Measurements from ENCODE around the gene VPS13D. TPM values are rescaled to one million over a fixed set of nuclear protein-coding genes. Genes with fewer than 3 reads are reported as not detected.

The VPS13D gene
- total RNA-seq, 1 donor from 2014 or later = 88.9 TPM

- DNase-seq (ENCODE audit: extremely low spot score in 2 of 2) = no peak
- Histone ChIP-seq H3K27me3 (no peaks in the 10 kb centered on the region), H3K4me1 (peaks cover 84% of the 10 kb centered on the region), H3K9me3 (no peaks in the 10 kb centered on the region), H3K27ac (peak overlapping the region; percentile 76), H3K36me3 (no peaks in the 10 kb centered on the region), H3K4me3 (no peak overlapping the region)
- intact Hi-C loops (cut with DNase I) = no loop called here
- TF ChIP-seq POLR2A (IDR thresholded peaks at IDR 0.05) (no peak), POLR2AphosphoS5 (IDR thresholded peaks at IDR 0.05; ENCODE audit: insufficient read depth in 1 of 2, low read depth in 1 of 2) (no peak), CTCF (IDR thresholded peaks at IDR 0.05) (no peak)
Measured at GRCh38 chr1:12478612-12478985, 248.8 kb downstream of the VPS13D start.

GRCh38 chr1:12479311-12479710 lies 249.5 kb downstream of the VPS13D start:
- Histone ChIP-seq H3K27ac (peak overlapping the region; percentile 76), H3K9me3 (no peaks in the 10 kb centered on the region), H3K4me1 (peaks cover 78% of the 10 kb centered on the region), H3K27me3 (no peaks in the 10 kb centered on the region), H3K4me3 (no peak overlapping the region), H3K36me3 (no peaks in the 10 kb centered on the region)
- DNase-seq (ENCODE audit: extremely low spot score in 2 of 2) = no peak
- intact Hi-C loops (cut with DNase I) = no loop called here
- TF ChIP-seq POLR2A (IDR thresholded peaks at IDR 0.05) = no peak
- TF ChIP-seq CTCF (IDR thresholded peaks at IDR 0.05) = no peak
- TF ChIP-seq POLR2AphosphoS5 (IDR thresholded peaks at IDR 0.05; ENCODE audit: insufficient read depth in 1 of 2, low read depth in 1 of 2) = no peak

GRCh38 chr1:12480041-12480440 lies 250.2 kb downstream of the VPS13D start:
- no peaks in the 10 kb centered on the region for H3K27me3 ChIP-seq
- H3K9me3 ChIP-seq = no peaks in the 10 kb centered on the region
- intact Hi-C loops (cut with DNase I) = loop anchor here (10.0 kb wide), 2 partner anchors 65 to 135 kb away; partner anchors contain the start of gene DHRS3
- H3K4me1 ChIP-seq = peaks cover 78% of the 10 kb centered on the region
- peak overlapping the region; percentile 76 for H3K27ac ChIP-seq
- DNase-seq (ENCODE audit: extremely low spot score in 2 of 2) = no peak
- H3K4me3 ChIP-seq = no peak overlapping the region
- TF ChIP-seq CTCF (IDR thresholded peaks at IDR 0.05) = no peak
- no peak for TF ChIP-seq POLR2A (IDR thresholded peaks at IDR 0.05)
- no peak for TF ChIP-seq POLR2AphosphoS5 (IDR thresholded peaks at IDR 0.05; ENCODE audit: insufficient read depth in 1 of 2, low read depth in 1 of 2)
- no peaks in the 10 kb centered on the region for H3K36me3 ChIP-seq

DNA sequence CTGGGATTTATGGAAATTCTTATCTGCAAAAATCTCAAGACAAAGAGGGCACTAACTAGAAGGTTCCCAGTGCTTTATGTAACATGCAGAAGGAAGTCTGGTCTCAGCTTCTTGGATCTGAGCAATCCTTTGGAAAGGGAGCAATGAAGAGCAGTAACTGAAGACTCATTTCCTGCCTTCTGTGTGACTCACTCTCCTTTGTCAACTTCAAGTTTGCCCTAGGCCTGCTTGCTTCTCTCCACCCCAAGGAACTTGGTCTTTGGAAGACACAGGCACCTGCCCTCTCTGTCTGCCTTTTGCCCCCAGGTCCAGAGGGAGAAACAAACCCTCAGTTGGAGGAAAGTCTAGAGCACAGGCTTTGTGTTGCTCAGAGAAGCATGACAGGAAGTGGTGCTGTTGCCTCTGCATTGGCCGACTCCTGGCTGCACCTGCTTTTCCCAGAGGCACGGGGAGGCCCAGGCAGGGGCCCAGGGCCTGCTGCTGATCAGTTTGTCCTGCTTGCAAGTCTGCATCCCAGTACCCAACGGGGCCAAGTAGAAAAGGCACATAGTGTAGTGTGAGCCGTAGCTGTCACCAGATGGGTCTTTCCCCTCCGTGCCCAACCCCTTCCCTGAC lies 251.0 kb downstream of the VPS13D start:
- H3K4me3 ChIP-seq = no peak overlapping the region
- no peak for TF ChIP-seq CTCF (IDR thresholded peaks at IDR 0.05)
- peak in 1 of 2 donors; percentile 85 for TF ChIP-seq POLR2AphosphoS5 (IDR thresholded peaks at IDR 0.05; ENCODE audit: insufficient read depth in 1 of 2, low read depth in 1 of 2)
- H3K36me3 ChIP-seq = no peaks in the 10 kb centered on the region
- no peaks in the 10 kb centered on the region for H3K27me3 ChIP-seq
- peak overlapping the region; percentile 76 for H3K27ac ChIP-seq
- intact Hi-C loops (cut with DNase I) = loop anchor here (10.0 kb wide), 2 partner anchors 64 to 134 kb away; partner anchors contain the start of gene DHRS3
- DNase-seq (ENCODE audit: extremely low spot score in 2 of 2) = no peak
- no peaks in the 10 kb centered on the region for H3K9me3 ChIP-seq
- peaks cover 78% of the 10 kb centered on the region for H3K4me1 ChIP-seq

GRCh38 chr1:12481928-12482327 lies 252.1 kb downstream of the VPS13D start:
- Histone ChIP-seq H3K27me3 (no peaks in the 10 kb centered on the region), H3K4me3 (no peak overlapping the region), H3K9me3 (no peaks in the 10 kb centered on the region), H3K36me3 (no peaks in the 10 kb centered on the region), H3K27ac (peak overlapping the region; percentile 76), H3K4me1 (peaks cover 78% of the 10 kb centered on the region)
- TF ChIP-seq POLR2A (IDR thresholded peaks at IDR 0.05) (no peak), POLR2AphosphoS5 (IDR thresholded peaks at IDR 0.05; ENCODE audit: insufficient read depth in 1 of 2, low read depth in 1 of 2) (no peak), CTCF (IDR thresholded peaks at IDR 0.05) (no peak)
- no peak for DNase-seq (ENCODE audit: extremely low spot score in 2 of 2)
- intact Hi-C loops (cut with DNase I) = loop anchor here (10.0 kb wide), 2 partner anchors 63 to 133 kb away; partner anchors contain the start of gene DHRS3

Measured in vagina (tissue), 2 donors.